H9 (cell line): ENCODE results near the gene KAZN. TPM values are rescaled to one million over a fixed set of nuclear protein-coding genes. Genes with fewer than 3 reads are reported as not detected.

Source experiments
- DNase-seq: peaks from one replicate; pipeline ENCODE4 v3.0.0-alpha.2; 2017
- H2AFZ ChIP-seq: one replicate; pipeline ENCODE4 v1.6.1; 2013; ENCODE audit warnings: mild to moderate bottlenecking, low read length, control low read depth, moderate library complexity
- H2AK5ac ChIP-seq: 2 replicates; pipeline ENCODE4 v1.6.1; 2013; ENCODE audit warnings: low read length, control low read depth, mixed read lengths; ENCODE audit not compliant: insufficient read length
- H2BK120ac ChIP-seq: one replicate; pipeline ENCODE4 v1.6.1; 2013; ENCODE audit warnings: low read depth, mild to moderate bottlenecking, low read length, control low read depth, inconsistent platforms; ENCODE audit not compliant: poor library complexity, severe bottlenecking
- H2BK12ac ChIP-seq: 2 replicates; pipeline ENCODE4 v1.6.1; 2013; ENCODE audit warnings: low read length, control low read depth, mixed read lengths, low read depth; ENCODE audit not compliant: insufficient read length
- H2BK15ac ChIP-seq: 2 replicates; pipeline ENCODE4 v1.6.1; 2013; ENCODE audit warnings: low read depth, low read length, control low read depth
- H2BK20ac ChIP-seq: one replicate; pipeline ENCODE4 v1.6.1; 2013; ENCODE audit warnings: low read depth, mild to moderate bottlenecking, low read length, control low read depth, inconsistent platforms; ENCODE audit not compliant: poor library complexity, severe bottlenecking
- H2BK5ac ChIP-seq: 2 replicates; pipeline ENCODE4 v1.6.1; 2013; ENCODE audit warnings: low read length, control low read depth, mixed read lengths; ENCODE audit not compliant: insufficient read length
- H3K14ac ChIP-seq: 2 replicates; pipeline ENCODE4 v1.6.1; 2013; ENCODE audit warnings: low read length, control low read depth; ENCODE audit not compliant: insufficient read depth
- H3K18ac ChIP-seq: 2 replicates; pipeline ENCODE4 v1.6.1; 2013; ENCODE audit warnings: low read depth, mild to moderate bottlenecking, mixed read lengths, low read length, control low read depth; ENCODE audit not compliant: insufficient read length
- H3K23ac ChIP-seq: 2 replicates; pipeline ENCODE4 v1.6.1; 2013; ENCODE audit warnings: low read length, control low read depth, mixed read lengths, low read depth; ENCODE audit not compliant: insufficient read length
- H3K23me2 ChIP-seq: 2 replicates; pipeline ENCODE4 v1.6.1; 2013; ENCODE audit warnings: low read depth, mild to moderate bottlenecking, mixed read lengths, low read length, control low read depth; ENCODE audit not compliant: insufficient read length, poor library complexity, severe bottlenecking
- H3K27ac ChIP-seq: 2 replicates; pipeline ENCODE4 v1.5.1; 2013; ENCODE audit warnings: low read length, control low read depth, mixed read lengths, low read depth; ENCODE audit not compliant: insufficient read length
- H3K27me3 ChIP-seq: 2 replicates; pipeline ENCODE4 v1.6.1; 2013; ENCODE audit warnings: low read length, control low read depth, inconsistent platforms; ENCODE audit not compliant: insufficient read depth
- H3K4ac ChIP-seq: 2 replicates; pipeline ENCODE4 v1.6.1; 2013; ENCODE audit warnings: low read depth, mild to moderate bottlenecking, control low read depth, inconsistent platforms, low read length, moderate library complexity
- H3K4me1 ChIP-seq: 2 replicates; pipeline ENCODE4 v1.6.1; 2013; ENCODE audit warnings: low read length, control low read depth, inconsistent platforms; ENCODE audit not compliant: insufficient read depth
- H3K4me2 ChIP-seq: 2 replicates; pipeline ENCODE4 v1.6.1; 2013; ENCODE audit warnings: low read length, control low read depth, mixed read lengths; ENCODE audit not compliant: insufficient read length, insufficient read depth
- H3K56ac ChIP-seq: 2 replicates; pipeline ENCODE4 v1.6.1; 2013; ENCODE audit warnings: low read depth, mild to moderate bottlenecking, mixed read lengths, low read length, control low read depth; ENCODE audit not compliant: insufficient read length
- H3K79me1 ChIP-seq: 2 replicates; pipeline ENCODE4 v1.6.1; 2013; ENCODE audit warnings: low read depth, mild to moderate bottlenecking, moderate library complexity, low read length, control low read depth, inconsistent platforms; ENCODE audit not compliant: insufficient read depth, poor library complexity, severe bottlenecking
- H3K79me2 ChIP-seq: 2 replicates; pipeline ENCODE4 v1.6.1; 2013; ENCODE audit warnings: low read length, control low read depth, inconsistent platforms; ENCODE audit not compliant: insufficient read depth
- H3K9ac ChIP-seq: 2 replicates; pipeline ENCODE4 v1.6.1; 2013; ENCODE audit warnings: low read length, control low read depth, mixed read lengths; ENCODE audit not compliant: insufficient read length; ENCODE audit errors: extremely low read depth
- H3K9me3 ChIP-seq: one replicate; pipeline ENCODE4 v1.6.1; 2013; ENCODE audit warnings: low read depth, low read length, inconsistent platforms; ENCODE audit not compliant: control insufficient read depth
- H3T11ph ChIP-seq: one replicate; pipeline ENCODE4 v1.6.1; 2013; ENCODE audit warnings: mild to moderate bottlenecking, low read length, control low read depth, inconsistent platforms
- H4K20me1 ChIP-seq: one replicate; pipeline ENCODE4 v1.6.1; 2013; ENCODE audit not compliant: control insufficient read depth, insufficient read length, insufficient read depth
- H4K5ac ChIP-seq: 2 replicates; pipeline ENCODE4 v1.6.1; 2013; ENCODE audit warnings: low read depth, mild to moderate bottlenecking, mixed read lengths, low read length, control low read depth; ENCODE audit not compliant: insufficient read length
- H4K8ac ChIP-seq: replicated peaks from 2 replicates; pipeline ENCODE4 v1.6.1; 2013; ENCODE audit warnings: low read length, control low read depth, mixed read lengths, low read depth; ENCODE audit not compliant: insufficient read length
- H4K91ac ChIP-seq: 2 replicates; pipeline ENCODE4 v1.6.1; 2013; ENCODE audit warnings: low read depth, mild to moderate bottlenecking, moderate library complexity, mixed read lengths, low read length, control low read depth; ENCODE audit not compliant: insufficient read length
- H3K27ac Mint-ChIP-seq, 3 experiments: 2 replicates in 2 of 3; 3 replicates in 1 of 3; pipeline ENCODE4 v1.8.0; 2020 to 2021; ENCODE audit warnings: mixed read lengths in 3 of 3, mild to moderate bottlenecking in 1 of 3, moderate library complexity in 1 of 3
- H3K27me3 Mint-ChIP-seq: 2 replicates; pipeline ENCODE4 v1.8.0; 2021; ENCODE audit warnings: low read depth, mild to moderate bottlenecking, moderate library complexity, mixed read lengths
- H3K36me3 Mint-ChIP-seq, 3 experiments: 2 replicates in 2 of 3; 3 replicates in 1 of 3; pipeline ENCODE4 v1.8.0; 2020 to 2021; ENCODE audit warnings: low read depth in 3 of 3, mixed read lengths in 3 of 3; ENCODE audit not compliant: insufficient read depth in 1 of 3
- H3K4me1 Mint-ChIP-seq, 2 experiments: 2 replicates each; pipeline ENCODE4 v1.8.0; 2020; ENCODE audit warnings: mixed read lengths in 2 of 2
- H3K4me3 Mint-ChIP-seq, 2 experiments: 2 replicates in 1 of 2; 3 replicates in 1 of 2; pipeline ENCODE4 v1.8.0; 2020 to 2021; ENCODE audit warnings: mild to moderate bottlenecking in 2 of 2, mixed read lengths in 2 of 2, moderate library complexity in 1 of 2
- H3K9me3 Mint-ChIP-seq, 2 experiments: 2 replicates in 1 of 2; 3 replicates in 1 of 2; pipeline ENCODE4 v1.8.0; 2020; ENCODE audit warnings: mild to moderate bottlenecking in 2 of 2, mixed read lengths in 2 of 2, moderate library complexity in 1 of 2
- WGBS: extraction: QIAGEN DNeasy Blood & Tissue Kit; methylation state at CpG from one replicate; pipeline ENCODE4 v1.1.7; 2013; ENCODE audit warnings: missing lambda C conversion rate, low lambda C conversion rate, mixed read lengths; ENCODE audit not compliant: insufficient read length; ENCODE audit errors: extremely low coverage; 5-methylcytosine and 5-hydroxymethylcytosine counted together
- total RNA-seq: library from RNA; stranded (reverse); gene quantifications from 2 replicates; pipeline ENCODE4 v1.2.1, GENCODE V29; 2021
- TF ChIP-seq, protein P1 (sequence below): fragments of 200-600 bp; sonication (generic); conservative IDR thresholded peaks from 3 replicates; pipeline ENCODE4 v1.8.0; 2021; ENCODE audit warnings: antibody characterized with exemption, mild to moderate bottlenecking

The KAZN gene
- total RNA-seq, 1 experiment from 2014 or later: 7.6 TPM

GRCh38 chr1:14791654-14792053, 193.2 kb downstream of the KAZN start:
- no peaks in the 10 kb centered on the region for H3K9me3 ChIP-seq
- Mint-ChIP-seq H3K27me3 (no peaks in the 10 kb centered on the region), H3K9me3 (no peaks in the 10 kb centered on the region), H3K27ac (no peak overlapping the region), H3K4me3 (no peak overlapping the region), H3K4me1 (peaks cover 27% of the 10 kb centered on the region in 2 experiments), H3K36me3 (no peaks in the 10 kb centered on the region)
- H3K14ac ChIP-seq: peak overlapping the region; percentile 13; the same call in 1 of the 2 replicates
- no peak overlapping the region for H4K91ac ChIP-seq
- no peaks in the 10 kb centered on the region for H3K23me2 ChIP-seq
- H2BK12ac ChIP-seq: no peak overlapping the region
- no peak overlapping the region for H3T11ph ChIP-seq
- no peak for DNase-seq
- H3K9ac ChIP-seq: no peak overlapping the region
- no peaks in the 10 kb centered on the region for H3K79me1 ChIP-seq
- no peak overlapping the region for H2BK20ac ChIP-seq
- H2BK15ac ChIP-seq: no peak overlapping the region
- 0 out of 2 replicates have a peak, but pooled peaks cover 5% of the 10 kb centered on the region for H3K4me1 ChIP-seq
- no peak overlapping the region for H4K8ac ChIP-seq
- H2BK5ac ChIP-seq: no peak overlapping the region
- H4K5ac ChIP-seq: no peak overlapping the region
- WGBS: no CpG with 5 or more reads among the region's 14 CpGs
- H3K4me2 ChIP-seq: no peak overlapping the region
- no peak overlapping the region for H2AK5ac ChIP-seq
- no peak overlapping the region for H3K18ac ChIP-seq
- H3K27me3 ChIP-seq: no peaks in the 10 kb centered on the region
- no peaks in the 10 kb centered on the region for H4K20me1 ChIP-seq
- no peak overlapping the region for H3K27ac ChIP-seq
- H2BK120ac ChIP-seq: no peak overlapping the region
- TF ChIP-seq, protein P1, sequence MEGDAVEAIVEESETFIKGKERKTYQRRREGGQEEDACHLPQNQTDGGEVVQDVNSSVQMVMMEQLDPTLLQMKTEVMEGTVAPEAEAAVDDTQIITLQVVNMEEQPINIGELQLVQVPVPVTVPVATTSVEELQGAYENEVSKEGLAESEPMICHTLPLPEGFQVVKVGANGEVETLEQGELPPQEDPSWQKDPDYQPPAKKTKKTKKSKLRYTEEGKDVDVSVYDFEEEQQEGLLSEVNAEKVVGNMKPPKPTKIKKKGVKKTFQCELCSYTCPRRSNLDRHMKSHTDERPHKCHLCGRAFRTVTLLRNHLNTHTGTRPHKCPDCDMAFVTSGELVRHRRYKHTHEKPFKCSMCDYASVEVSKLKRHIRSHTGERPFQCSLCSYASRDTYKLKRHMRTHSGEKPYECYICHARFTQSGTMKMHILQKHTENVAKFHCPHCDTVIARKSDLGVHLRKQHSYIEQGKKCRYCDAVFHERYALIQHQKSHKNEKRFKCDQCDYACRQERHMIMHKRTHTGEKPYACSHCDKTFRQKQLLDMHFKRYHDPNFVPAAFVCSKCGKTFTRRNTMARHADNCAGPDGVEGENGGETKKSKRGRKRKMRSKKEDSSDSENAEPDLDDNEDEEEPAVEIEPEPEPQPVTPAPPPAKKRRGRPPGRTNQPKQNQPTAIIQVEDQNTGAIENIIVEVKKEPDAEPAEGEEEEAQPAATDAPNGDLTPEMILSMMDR: no peak
- H3K4ac ChIP-seq: no peak overlapping the region
- no peak overlapping the region for H3K56ac ChIP-seq
- H2AFZ ChIP-seq: no peak overlapping the region
- no peak overlapping the region for H3K23ac ChIP-seq
- no peaks in the 10 kb centered on the region for H3K79me2 ChIP-seq
